Effector memory CD4-positive, alpha-beta T cell (primary cell): Measurements from ENCODE around the gene KRTAP12-2.
"Not testable (repeated sequence)": the region's sequence is repeated elsewhere in the genome, so short reads cannot be mapped to it uniquely, and the experiment has no call there.

Experiments
- DNase-seq, 3 donors: peaks; one replicate each; pipeline ENCODE4 v3.0.0-alpha.2; 2020
- H3K27ac ChIP-seq: 2 replicates; pipeline ENCODE4 v1.7.0; 2013; ENCODE audit warnings: mild to moderate bottlenecking, low read length, moderate library complexity; ENCODE audit not compliant: insufficient read depth, poor library complexity, severe bottlenecking
- H3K27me3 ChIP-seq: replicated peaks from 2 replicates; pipeline ENCODE4 v1.7.0; 2013; ENCODE audit warnings: mild to moderate bottlenecking, low read length; ENCODE audit not compliant: insufficient read depth, control insufficient read depth, poor library complexity, severe bottlenecking
- H3K36me3 ChIP-seq: 2 replicates; pipeline ENCODE4 v1.7.0; 2013; ENCODE audit warnings: mild to moderate bottlenecking, low read length, moderate library complexity; ENCODE audit not compliant: control insufficient read depth, insufficient read depth
- H3K4me1 ChIP-seq: 2 replicates; pipeline ENCODE4 v1.7.0; 2013; ENCODE audit warnings: low read length, mild to moderate bottlenecking; ENCODE audit not compliant: control insufficient read depth, insufficient read depth, poor library complexity, severe bottlenecking
- H3K4me3 ChIP-seq: 2 replicates; pipeline ENCODE4 v1.7.0; 2013; ENCODE audit warnings: low read length, low read depth, mild to moderate bottlenecking; ENCODE audit not compliant: insufficient read depth, poor library complexity, severe bottlenecking
- H3K9me3 ChIP-seq: 2 replicates; pipeline ENCODE4 v1.7.0; 2013; ENCODE audit warnings: mild to moderate bottlenecking, low read length, moderate library complexity; ENCODE audit not compliant: control insufficient read depth

The KRTAP12-2 gene

DNA sequence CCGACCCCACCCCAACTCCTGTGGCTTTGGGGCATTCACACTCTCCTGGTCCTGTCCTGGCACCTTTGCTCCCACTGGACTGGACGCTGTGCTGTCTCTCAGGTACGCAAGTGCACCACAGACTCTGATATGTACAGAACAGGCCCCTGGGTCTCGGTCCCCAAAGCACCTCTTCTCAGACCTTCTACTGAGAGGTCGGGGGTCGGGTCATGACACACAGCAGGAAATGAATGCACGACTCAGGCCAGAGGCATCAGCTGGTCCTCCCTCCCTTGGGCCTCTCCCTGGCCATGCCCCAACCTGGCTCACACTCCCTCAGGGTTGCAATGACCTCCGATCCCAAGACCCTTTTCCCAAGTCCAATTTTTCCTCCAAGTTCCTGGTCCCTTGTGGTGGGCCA lies 28.5 kb upstream of the KRTAP12-2 start:
- H3K9me3 ChIP-seq: peaks cover 6% of the 10 kb centered on the region
- peaks cover 7% of the 10 kb centered on the region for H3K27me3 ChIP-seq
- no peaks in the 10 kb centered on the region for H3K36me3 ChIP-seq
- no peak overlapping the region for H3K27ac ChIP-seq
- H3K4me1 ChIP-seq: no peaks in the 10 kb centered on the region
- no peak overlapping the region for H3K4me3 ChIP-seq
- no peak for DNase-seq

DNA sequence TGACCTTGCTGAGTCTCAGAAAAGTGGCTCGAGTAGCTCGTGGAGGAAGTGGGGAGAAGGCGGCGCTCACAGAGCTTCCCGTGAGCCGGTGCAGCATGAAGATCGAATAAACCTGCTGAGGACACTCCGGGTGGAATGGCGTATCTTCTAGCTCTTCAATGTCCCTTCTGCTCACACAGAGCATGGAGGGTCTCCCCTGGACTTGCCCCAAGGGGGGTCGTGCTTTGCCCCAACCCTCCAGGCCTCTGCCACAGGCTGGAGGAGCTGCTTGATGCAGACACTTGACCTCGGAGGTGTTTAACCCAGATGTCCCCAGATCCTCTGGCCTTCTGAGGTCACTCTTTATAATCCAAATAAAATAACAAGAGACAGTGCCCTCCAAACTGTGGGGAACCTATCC lies 28.0 kb upstream of the KRTAP12-2 start:
- no peak overlapping the region for H3K4me3 ChIP-seq
- H3K9me3 ChIP-seq: peaks cover 6% of the 10 kb centered on the region
- H3K4me1 ChIP-seq: no peaks in the 10 kb centered on the region
- H3K27me3 ChIP-seq: peaks cover 3% of the 10 kb centered on the region
- H3K27ac ChIP-seq: no peak overlapping the region
- DNase-seq: no peak
- no peaks in the 10 kb centered on the region for H3K36me3 ChIP-seq

- no peak for DNase-seq
- H3K27ac ChIP-seq: no peak overlapping the region
- peaks cover 6% of the 10 kb centered on the region for H3K9me3 ChIP-seq
- no peaks in the 10 kb centered on the region for H3K4me1 ChIP-seq
- H3K4me3 ChIP-seq: no peak overlapping the region
- no peaks in the 10 kb centered on the region for H3K27me3 ChIP-seq
- H3K36me3 ChIP-seq: no peaks in the 10 kb centered on the region
Observed at GRCh38 chr21:44692798-44693512, 26.2 kb upstream of the KRTAP12-2 start.

GRCh38 chr21:44691686-44692085 lies 25.0 kb upstream of the KRTAP12-2 start:
- DNase-seq: no peak
- no peak overlapping the region for H3K4me3 ChIP-seq
- H3K27ac ChIP-seq: no peak overlapping the region
- no peaks in the 10 kb centered on the region for H3K27me3 ChIP-seq
- H3K36me3 ChIP-seq: no peaks in the 10 kb centered on the region
- H3K4me1 ChIP-seq: no peaks in the 10 kb centered on the region
- peaks cover 6% of the 10 kb centered on the region for H3K9me3 ChIP-seq

- H3K27me3 ChIP-seq, H3K9me3 ChIP-seq, H3K4me3 ChIP-seq, H3K36me3 ChIP-seq, H3K4me1 ChIP-seq, H3K27ac ChIP-seq, DNase-seq: not testable (repeated sequence)
Observed at GRCh38 chr21:44689740-44690139, 23.0 kb upstream of the KRTAP12-2 start.

GRCh38 chr21:44687671-44688070 lies 20.9 kb upstream of the KRTAP12-2 start:
- no peaks in the 10 kb centered on the region for H3K27me3 ChIP-seq
- H3K4me1 ChIP-seq: no peaks in the 10 kb centered on the region
- H3K9me3 ChIP-seq: no peaks in the 10 kb centered on the region
- no peak overlapping the region for H3K4me3 ChIP-seq
- no peak overlapping the region for H3K27ac ChIP-seq
- DNase-seq: no peak
- no peaks in the 10 kb centered on the region for H3K36me3 ChIP-seq

- no peak overlapping the region for H3K27ac ChIP-seq
- DNase-seq: no peak
- no peaks in the 10 kb centered on the region for H3K9me3 ChIP-seq
- no peak overlapping the region for H3K4me3 ChIP-seq
- H3K36me3 ChIP-seq: no peaks in the 10 kb centered on the region
- no peaks in the 10 kb centered on the region for H3K27me3 ChIP-seq
- H3K4me1 ChIP-seq: no peaks in the 10 kb centered on the region
Observed at GRCh38 chr21:44686843-44687561, 20.3 kb upstream of the KRTAP12-2 start.

DNA sequence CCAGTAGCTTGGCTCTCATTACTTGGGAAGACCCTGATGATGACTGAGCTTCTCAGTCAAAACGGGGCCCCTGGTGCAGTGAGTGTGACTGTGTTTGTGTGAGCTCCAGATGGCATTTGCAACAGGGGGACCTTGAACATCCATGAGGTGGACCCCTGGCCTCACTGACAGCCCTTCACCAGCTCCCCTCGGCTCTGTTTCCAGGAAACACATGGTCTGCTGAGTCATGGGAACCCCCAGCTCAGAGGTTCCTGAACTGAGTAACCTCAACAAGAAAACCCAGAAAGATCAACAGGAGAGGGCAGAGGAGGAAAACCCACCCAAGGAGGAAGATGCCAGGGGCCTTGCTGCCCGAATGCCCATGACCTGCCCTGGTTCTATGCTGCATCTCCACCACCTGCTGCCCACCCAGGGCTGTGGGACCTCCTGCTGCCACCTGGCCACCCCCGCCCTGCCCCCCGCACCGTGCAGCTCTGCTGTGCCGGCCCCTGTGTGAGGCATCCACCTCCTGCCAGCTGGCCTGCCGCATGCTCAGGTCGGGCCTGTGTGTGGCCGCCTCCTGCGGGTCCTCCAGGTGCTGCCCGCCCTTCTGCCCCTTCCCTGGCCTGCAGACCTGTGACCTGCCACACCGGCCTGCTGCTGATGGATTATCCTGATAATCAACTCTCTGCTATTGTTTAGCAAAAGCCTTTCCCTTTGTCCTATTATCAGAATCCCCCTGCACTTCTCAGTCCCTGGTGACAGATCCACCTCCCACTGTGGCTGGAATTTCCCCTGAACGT lies 19.5 kb upstream of the KRTAP12-2 start:
- H3K9me3 ChIP-seq: no peaks in the 10 kb centered on the region
- H3K4me3 ChIP-seq: no peak overlapping the region
- H3K4me1 ChIP-seq: no peaks in the 10 kb centered on the region
- H3K27ac ChIP-seq: no peak overlapping the region
- no peaks in the 10 kb centered on the region for H3K36me3 ChIP-seq
- H3K27me3 ChIP-seq: no peaks in the 10 kb centered on the region
- DNase-seq: no peak

DNA sequence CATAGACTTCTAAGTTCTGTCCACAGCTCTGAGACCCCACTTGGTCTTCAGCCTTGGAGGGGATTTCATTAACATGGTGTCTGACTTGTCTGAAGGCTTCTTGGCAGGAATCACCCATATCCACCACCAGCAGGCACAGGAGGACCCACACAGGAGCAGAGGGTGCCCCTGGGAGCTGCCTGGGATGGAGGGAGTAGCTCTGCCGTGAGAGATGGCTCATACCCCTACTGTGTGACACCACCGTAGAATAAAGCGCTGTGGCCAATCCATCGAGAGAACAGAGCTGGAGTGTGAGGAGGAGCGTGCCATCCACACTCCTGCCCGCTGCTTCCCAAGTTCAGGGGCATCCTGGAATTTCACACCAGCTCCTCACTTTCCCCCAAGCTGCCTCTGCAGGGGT lies 18.3 kb upstream of the KRTAP12-2 start:
- H3K27ac ChIP-seq, H3K27me3 ChIP-seq, H3K4me3 ChIP-seq, H3K4me1 ChIP-seq, DNase-seq, H3K9me3 ChIP-seq, H3K36me3 ChIP-seq: not testable (repeated sequence)

GRCh38 chr21:44684483-44684882 lies 17.8 kb upstream of the KRTAP12-2 start:
- Histone ChIP-seq H3K9me3 (no peaks in the 10 kb centered on the region), H3K27me3 (no peaks in the 10 kb centered on the region), H3K27ac (no peak overlapping the region), H3K36me3 (no peaks in the 10 kb centered on the region), H3K4me3 (no peak overlapping the region), H3K4me1 (no peaks in the 10 kb centered on the region)
- DNase-seq: no peak
